SJCRH30 (cell line): ENCODE measurements around the gene RHOJ. TPM values are rescaled to one million over a fixed set of nuclear protein-coding genes. Genes with fewer than 3 reads are reported as not detected.

Experiments
- DNase-seq, 2 experiments: peaks; one replicate each; pipeline ENCODE4 v3.0.0-alpha.2; 2015 to 2020
- H3K27ac ChIP-seq: fragments of 250-450 bp; sonication (Bioruptor Pico); 2 replicates; pipeline ENCODE4 v1.5.1; 2020; ENCODE audit warnings: mild to moderate bottlenecking, moderate library complexity
- H3K27me3 ChIP-seq: fragments of 250-450 bp; sonication (Bioruptor Pico); 2 replicates; pipeline ENCODE4 v1.5.1; 2020; ENCODE audit warnings: mild to moderate bottlenecking, moderate library complexity
- H3K36me3 ChIP-seq: fragments of 250-450 bp; sonication (Bioruptor Pico); 2 replicates; pipeline ENCODE4 v1.5.1; 2020; ENCODE audit warnings: mild to moderate bottlenecking, moderate library complexity
- H3K4me1 ChIP-seq: fragments of 250-450 bp; sonication (Bioruptor Pico); 2 replicates; pipeline ENCODE4 v1.5.1; 2020; ENCODE audit warnings: mild to moderate bottlenecking, moderate library complexity
- H3K4me3 ChIP-seq: fragments of 250-450 bp; sonication (Bioruptor Pico); 2 replicates; pipeline ENCODE4 v1.5.1; 2020; ENCODE audit warnings: mild to moderate bottlenecking, moderate library complexity
- H3K9me3 ChIP-seq: fragments of 250-450 bp; sonication (Bioruptor Pico); replicated peaks from 2 replicates; pipeline ENCODE4 v1.5.1; 2020; ENCODE audit warnings: mild to moderate bottlenecking, moderate library complexity
- total RNA-seq: library from RNA; depleted of rRNA; stranded (reverse); fragments of >200 nt; shearing (Covaris generic); gene quantifications from 2 replicates; pipeline ENCODE4 v1.2.3, GENCODE V29; 2014

Gene RHOJ
- total RNA-seq, 1 experiment from 2014 or later, result 3.5 TPM

- DNase-seq, result no peak
- no peaks in the 10 kb centered on the region for H3K36me3 ChIP-seq
- H3K4me1 ChIP-seq, result 0 out of 2 replicates have a peak, but pooled peaks cover 5% of the 10 kb centered on the region
- no peak overlapping the region for H3K4me3 ChIP-seq
- H3K27me3 ChIP-seq, result no peaks in the 10 kb centered on the region
- H3K27ac ChIP-seq, result no peak overlapping the region
- H3K9me3 ChIP-seq, result no peaks in the 10 kb centered on the region
These were observed 19.4 kb downstream of the RHOJ start for GRCh38 chr14:63223596-63223995.

DNA sequence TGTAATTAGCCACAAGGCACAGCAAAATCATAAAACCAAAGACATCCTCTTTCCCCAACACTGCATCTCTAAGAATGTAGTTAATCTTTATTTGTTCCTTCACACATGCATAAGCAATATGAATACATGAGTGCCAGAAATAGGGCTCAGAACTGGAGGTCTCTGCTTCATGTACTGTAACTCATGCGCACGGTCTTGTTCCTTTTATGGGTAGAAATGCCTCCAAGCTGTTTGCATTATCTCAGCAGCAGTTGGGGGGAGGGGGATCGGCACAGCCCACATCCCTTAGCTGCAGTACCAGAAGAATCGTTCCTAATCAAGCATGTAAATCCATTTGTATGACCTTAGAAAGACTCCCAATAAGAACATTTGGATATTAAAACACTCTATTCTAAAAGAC lies 20.0 kb downstream of the RHOJ start:
- Histone ChIP-seq H3K4me3 (no peak overlapping the region), H3K4me1 (0 out of 2 replicates have a peak, but pooled peaks cover 5% of the 10 kb centered on the region), H3K27ac (no peak overlapping the region), H3K36me3 (no peaks in the 10 kb centered on the region), H3K27me3 (no peaks in the 10 kb centered on the region), H3K9me3 (no peaks in the 10 kb centered on the region)
- no peak for DNase-seq

DNA sequence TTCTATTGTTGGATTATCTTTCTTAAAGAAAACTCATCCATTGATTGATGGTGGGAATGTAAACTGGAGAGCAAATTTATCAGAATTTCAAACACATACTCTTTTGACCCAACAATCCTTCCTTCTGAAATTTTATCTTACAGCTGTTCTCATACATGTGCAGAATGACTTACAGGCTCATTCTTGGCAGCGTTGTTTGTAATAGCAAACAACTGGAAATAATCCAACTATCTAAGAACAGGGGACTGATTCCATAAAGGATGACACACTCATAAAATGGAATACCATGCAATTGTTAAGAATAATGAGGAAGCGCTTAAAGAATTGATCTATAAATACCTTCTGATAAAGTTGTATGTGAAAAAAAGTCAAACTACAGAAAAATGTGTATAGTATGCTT lies 24.0 kb downstream of the RHOJ start:
- Histone ChIP-seq H3K4me3 (no peak overlapping the region), H3K36me3 (no peaks in the 10 kb centered on the region), H3K27ac (no peak overlapping the region), H3K27me3 (no peaks in the 10 kb centered on the region), H3K9me3 (no peaks in the 10 kb centered on the region), H3K4me1 (0 out of 2 replicates have a peak, but pooled peaks cover 5% of the 10 kb centered on the region)
- DNase-seq, result no peak

DNA sequence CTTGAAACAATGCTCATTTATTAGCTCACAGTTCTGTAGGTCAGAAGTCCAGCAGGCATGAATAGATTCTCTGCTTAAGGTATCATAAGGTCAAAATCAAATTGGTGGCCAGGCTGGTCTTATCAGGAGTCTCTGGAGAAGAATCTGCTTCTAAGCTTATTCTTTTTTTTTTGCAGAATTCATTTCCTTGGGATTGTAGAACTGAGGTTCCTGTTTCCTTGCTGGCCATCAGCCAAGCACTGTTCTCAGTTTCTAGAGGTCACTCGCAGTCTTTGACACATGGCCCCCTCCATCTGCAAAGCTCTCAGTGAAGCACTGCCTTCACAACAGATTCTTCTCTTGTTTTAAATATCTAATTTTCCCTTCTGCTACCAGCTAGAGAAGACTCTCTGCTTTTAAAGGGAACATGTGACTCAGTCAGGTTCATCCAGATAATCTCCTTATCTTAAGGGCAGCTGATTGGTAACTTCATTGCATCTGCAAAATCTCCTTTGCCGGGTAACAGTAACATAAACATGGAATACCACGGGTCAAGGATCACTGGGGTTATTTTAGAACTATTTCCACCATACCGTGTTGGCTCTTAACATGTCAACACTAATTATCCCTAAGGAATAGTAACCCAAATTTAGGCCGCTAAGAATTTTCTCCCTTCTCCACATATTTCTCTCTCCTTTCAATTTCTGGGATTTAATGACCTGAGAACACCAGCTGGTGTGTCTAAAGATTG lies 25.3 kb downstream of the RHOJ start:
- H3K9me3 ChIP-seq, result no peaks in the 10 kb centered on the region
- H3K27me3 ChIP-seq, result no peaks in the 10 kb centered on the region
- no peaks in the 10 kb centered on the region for H3K36me3 ChIP-seq
- H3K4me1 ChIP-seq, result 0 out of 2 replicates have a peak, but pooled peaks cover 5% of the 10 kb centered on the region
- no peak overlapping the region for H3K27ac ChIP-seq
- H3K4me3 ChIP-seq, result no peak overlapping the region
- no peak for DNase-seq

DNA sequence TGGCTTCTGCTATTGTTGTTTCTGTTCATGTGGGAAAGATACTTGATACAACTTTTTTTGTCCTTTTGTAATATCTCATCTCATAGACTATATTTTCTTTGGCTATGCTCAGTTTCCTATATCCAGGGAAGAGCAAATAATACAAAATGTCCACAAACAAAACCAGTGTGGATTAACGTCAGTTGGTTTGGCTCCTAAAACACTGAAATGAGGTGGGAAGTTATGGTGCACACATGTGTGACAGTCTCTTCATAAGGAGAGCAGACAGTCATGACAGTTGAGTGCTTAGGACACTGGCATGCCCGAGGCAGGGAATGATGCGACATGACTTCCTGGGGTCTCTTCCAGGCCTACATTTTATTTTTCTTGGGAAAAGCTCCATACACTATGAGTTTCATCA lies 27.5 kb downstream of the RHOJ start:
- 0 out of 2 replicates have a peak, but pooled peaks cover 5% of the 10 kb centered on the region for H3K4me1 ChIP-seq
- no peak overlapping the region for H3K27ac ChIP-seq
- H3K4me3 ChIP-seq, result no peak overlapping the region
- H3K9me3 ChIP-seq, result no peaks in the 10 kb centered on the region
- no peak for DNase-seq
- no peaks in the 10 kb centered on the region for H3K36me3 ChIP-seq
- no peaks in the 10 kb centered on the region for H3K27me3 ChIP-seq

- DNase-seq, result no peak
- Histone ChIP-seq H3K27ac (no peak overlapping the region), H3K4me3 (no peak overlapping the region), H3K4me1 (no peaks in the 10 kb centered on the region), H3K36me3 (no peaks in the 10 kb centered on the region), H3K9me3 (no peaks in the 10 kb centered on the region), H3K27me3 (no peaks in the 10 kb centered on the region)
These were observed 33.5 kb downstream of the RHOJ start for GRCh38 chr14:63237791-63238190.

DNA sequence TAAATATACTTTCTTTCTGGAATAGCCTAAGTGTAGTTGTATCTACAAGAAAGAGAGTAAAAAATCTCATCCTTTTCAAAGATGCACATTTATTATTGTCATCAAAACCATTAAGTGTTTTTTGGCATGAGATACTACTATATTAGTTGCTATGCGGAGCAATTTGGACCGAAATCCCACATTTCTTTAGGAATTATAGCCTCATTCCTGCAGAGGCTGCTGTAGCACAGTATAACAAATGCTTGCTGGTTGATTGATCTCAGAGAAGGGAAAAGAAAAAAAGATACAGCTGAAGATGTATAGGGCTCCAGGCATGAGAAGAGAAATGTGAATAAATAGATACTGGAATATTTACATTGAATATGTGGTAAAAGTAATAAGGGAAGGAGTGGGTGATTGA lies 36.0 kb downstream of the RHOJ start:
- H3K36me3 ChIP-seq, result no peaks in the 10 kb centered on the region
- H3K9me3 ChIP-seq, result no peaks in the 10 kb centered on the region
- H3K4me1 ChIP-seq, result no peaks in the 10 kb centered on the region
- DNase-seq, result no peak
- no peak overlapping the region for H3K4me3 ChIP-seq
- no peaks in the 10 kb centered on the region for H3K27me3 ChIP-seq
- no peak overlapping the region for H3K27ac ChIP-seq

DNA sequence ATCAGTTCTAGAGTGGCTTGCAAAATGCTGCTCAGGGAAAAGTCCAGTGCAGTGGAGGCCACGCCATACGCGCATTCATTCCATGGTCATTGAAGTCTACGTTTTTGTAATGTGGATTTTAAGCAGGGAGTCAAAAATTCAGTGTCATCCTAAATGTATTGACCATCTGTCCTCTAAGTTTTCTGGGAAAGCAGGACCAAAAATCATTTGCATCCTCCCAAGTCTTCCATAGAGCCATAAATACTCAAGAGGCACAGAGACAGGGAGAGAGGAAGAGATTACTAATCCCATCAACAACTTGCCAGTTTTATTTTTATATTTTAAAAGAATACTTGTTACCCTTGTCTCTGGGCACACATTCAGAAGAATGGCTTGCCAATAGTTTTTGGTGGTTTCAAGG lies 36.9 kb downstream of the RHOJ start:
- H3K4me3 ChIP-seq, result no peak overlapping the region
- no peaks in the 10 kb centered on the region for H3K4me1 ChIP-seq
- no peak overlapping the region for H3K27ac ChIP-seq
- H3K36me3 ChIP-seq, result no peaks in the 10 kb centered on the region
- no peak for DNase-seq
- no peaks in the 10 kb centered on the region for H3K9me3 ChIP-seq
- no peaks in the 10 kb centered on the region for H3K27me3 ChIP-seq

DNA sequence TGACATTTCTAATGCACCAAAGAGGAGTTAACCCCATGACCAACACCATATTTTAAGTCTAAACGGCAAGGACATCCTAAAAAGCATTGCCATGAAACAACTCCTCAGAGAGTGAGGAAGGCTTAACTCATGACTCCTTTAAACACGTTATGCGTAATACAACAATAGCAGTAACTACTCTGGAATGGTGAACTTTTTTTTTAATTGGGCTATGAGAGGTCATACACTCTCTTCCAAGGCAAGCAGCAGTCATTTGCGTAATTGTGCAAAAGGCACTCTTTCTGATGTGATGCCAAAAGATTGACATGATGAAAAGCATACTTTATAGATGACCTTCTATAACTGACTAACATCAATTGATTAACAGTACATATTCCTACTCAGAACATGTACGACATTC lies 39.4 kb downstream of the RHOJ start:
- no peak for DNase-seq
- Histone ChIP-seq H3K4me3 (no peak overlapping the region), H3K36me3 (no peaks in the 10 kb centered on the region), H3K4me1 (no peaks in the 10 kb centered on the region), H3K9me3 (no peaks in the 10 kb centered on the region), H3K27me3 (no peaks in the 10 kb centered on the region), H3K27ac (no peak overlapping the region)

GRCh38 chr14:63245893-63246292 lies 41.6 kb downstream of the RHOJ start:
- peak; percentile 7 to 29 for DNase-seq
- no peaks in the 10 kb centered on the region for H3K4me1 ChIP-seq

DNA sequence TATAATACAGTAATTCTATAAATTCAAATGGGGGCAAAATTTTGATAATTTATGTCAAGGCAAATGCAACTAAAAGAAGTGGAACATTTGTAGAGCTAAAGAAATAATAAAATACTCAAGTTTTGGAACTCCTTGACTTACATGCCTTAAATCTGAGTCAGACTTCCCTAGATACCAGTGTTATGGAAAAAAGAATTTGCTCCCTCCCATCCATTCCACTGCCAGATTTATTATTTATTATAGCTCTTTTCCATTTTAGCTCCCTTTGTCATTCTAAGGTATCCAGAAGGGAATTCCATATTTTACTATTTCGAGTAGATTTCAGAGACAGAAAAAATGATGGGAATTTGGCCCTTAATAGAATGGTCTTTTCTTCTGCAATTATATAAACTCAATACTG lies 44.0 kb downstream of the RHOJ start:
- no peak overlapping the region for H3K27ac ChIP-seq
- no peaks in the 10 kb centered on the region for H3K36me3 ChIP-seq
- H3K9me3 ChIP-seq, result no peaks in the 10 kb centered on the region

More at GRCh38 chr14:63245893-63246292, 41.6 kb downstream of the RHOJ start:
- Histone ChIP-seq H3K27me3 (no peaks in the 10 kb centered on the region), H3K36me3 (no peaks in the 10 kb centered on the region), H3K4me3 (no peak overlapping the region), H3K27ac (no peak overlapping the region), H3K9me3 (no peaks in the 10 kb centered on the region)

DNA sequence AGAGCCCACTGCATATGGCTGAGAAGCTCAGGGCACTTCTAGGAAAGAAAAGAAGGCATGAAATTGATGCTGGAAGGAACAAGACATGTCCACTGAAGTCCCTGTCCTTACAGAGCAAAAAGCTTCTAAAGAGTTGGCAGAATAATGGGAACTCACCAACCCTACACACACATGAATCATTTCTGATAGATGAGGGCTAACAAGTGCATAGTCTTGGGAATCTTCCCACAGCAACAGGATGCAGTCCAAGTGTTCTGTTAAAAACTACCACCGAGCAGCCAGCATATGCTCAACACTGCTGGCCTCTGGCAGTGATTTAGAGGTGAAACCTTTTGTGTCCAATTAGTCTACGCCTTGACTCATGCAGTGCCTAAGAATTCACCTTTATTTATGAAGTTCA lies 44.8 kb downstream of the RHOJ start:
- no peak for DNase-seq
- H3K4me1 ChIP-seq, result no peaks in the 10 kb centered on the region
- no peaks in the 10 kb centered on the region for H3K27me3 ChIP-seq
- no peaks in the 10 kb centered on the region for H3K9me3 ChIP-seq
- no peaks in the 10 kb centered on the region for H3K36me3 ChIP-seq
- no peak overlapping the region for H3K4me3 ChIP-seq
- H3K27ac ChIP-seq, result no peak overlapping the region

More for the DNA sequence above, 44.0 kb downstream of the RHOJ start:
- Histone ChIP-seq H3K4me1 (no peaks in the 10 kb centered on the region), H3K27me3 (no peaks in the 10 kb centered on the region), H3K4me3 (no peak overlapping the region)
- DNase-seq, result no peak

GRCh38 chr14:63257299-63257698 lies 53.1 kb downstream of the RHOJ start:
- H3K4me1 ChIP-seq, result no peaks in the 10 kb centered on the region
- H3K27me3 ChIP-seq, result no peaks in the 10 kb centered on the region
- H3K9me3 ChIP-seq, result no peaks in the 10 kb centered on the region
- H3K4me3 ChIP-seq, result no peak overlapping the region
- no peak for DNase-seq
- H3K36me3 ChIP-seq, result 0 out of 2 replicates have a peak, but pooled peaks cover 3% of the 10 kb centered on the region
- H3K27ac ChIP-seq, result no peak overlapping the region

- Histone ChIP-seq H3K36me3 (0 out of 2 replicates have a peak, but pooled peaks cover 3% of the 10 kb centered on the region), H3K27me3 (no peaks in the 10 kb centered on the region), H3K27ac (no peak overlapping the region), H3K4me1 (peaks cover 15% of the 10 kb centered on the region), H3K4me3 (no peak overlapping the region), H3K9me3 (no peaks in the 10 kb centered on the region)
- no peak for DNase-seq
These were observed 58.2 kb downstream of the RHOJ start for GRCh38 chr14:63262446-63262845.

DNA sequence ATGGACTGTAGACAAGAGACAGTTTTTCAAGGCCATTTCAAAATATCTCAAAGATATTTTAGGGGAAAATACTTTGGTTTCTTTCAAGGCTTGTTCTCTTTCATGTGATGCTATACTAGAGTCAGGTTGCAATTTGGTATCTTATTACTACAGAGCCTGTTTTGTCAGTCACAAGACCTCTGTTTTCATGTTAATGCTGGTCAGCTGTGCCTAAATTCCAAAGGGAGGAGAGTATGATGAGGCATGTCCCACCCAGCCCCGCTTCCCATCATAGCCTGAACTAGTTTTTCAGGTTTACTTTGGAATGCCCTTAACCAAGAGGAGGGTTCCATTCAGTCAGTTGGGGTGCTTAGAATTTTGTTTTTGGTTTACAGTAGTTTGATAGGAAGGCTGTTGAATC lies 61.9 kb downstream of the RHOJ start:
- no peaks in the 10 kb centered on the region for H3K27me3 ChIP-seq
- peak in 1 of 2 experiments; percentile 22 for DNase-seq
- H3K27ac ChIP-seq, result no peak overlapping the region
- peaks cover 15% of the 10 kb centered on the region for H3K4me1 ChIP-seq
- no peak overlapping the region for H3K4me3 ChIP-seq
- H3K36me3 ChIP-seq, result no peaks in the 10 kb centered on the region
- no peaks in the 10 kb centered on the region for H3K9me3 ChIP-seq

- H3K4me3 ChIP-seq, result no peak overlapping the region
- peak; percentile 12 to 36 for DNase-seq
- H3K4me1 ChIP-seq, result peaks cover 15% of the 10 kb centered on the region
- H3K27me3 ChIP-seq, result no peaks in the 10 kb centered on the region
- no peak overlapping the region for H3K27ac ChIP-seq
- H3K9me3 ChIP-seq, result no peaks in the 10 kb centered on the region
- H3K36me3 ChIP-seq, result no peaks in the 10 kb centered on the region
These were observed 62.9 kb downstream of the RHOJ start for GRCh38 chr14:63267171-63267570.
